Kidney (tissue), 14 donors: ENCODE data around the gene CCDC27. TPM values are rescaled to one million over a fixed set of nuclear protein-coding genes. Genes with fewer than 3 reads are reported as not detected.
A peak's percentile ranks its signal among the peaks of the same experiment; 100 is the strongest.

Source experiments
- DNase-seq, 5 donors: peaks; one replicate each; pipeline ENCODE4 v3.0.0-alpha.2; 2013 to 2020
- FAIRE-seq: peaks from 2 replicates; lab custom pipeline; 2012; peaks lifted over from hg19 to GRCh38; lab: Jason Lieb, UNC
- H3K27ac ChIP-seq, 2 donors: one replicate each; pipeline ENCODE4 v1.7.0; 2013; ENCODE audit warnings: low read depth in 2 of 2, low read length in 2 of 2, inconsistent platforms in 1 of 2
- H3K27me3 ChIP-seq: one replicate; pipeline ENCODE4 v1.7.1; 2013; ENCODE audit warnings: low read length, inconsistent platforms; ENCODE audit not compliant: control insufficient read depth, insufficient read depth
- H3K36me3 ChIP-seq, 3 donors: one replicate each; pipeline versions ENCODE4 v1.7.0 to v1.7.1; 2013; ENCODE audit warnings: low read length in 3 of 3, control low read depth in 1 of 3, inconsistent platforms in 1 of 3; ENCODE audit not compliant: insufficient read depth in 3 of 3, control insufficient read depth in 2 of 3
- H3K4me1 ChIP-seq, 3 donors: one replicate each; pipeline versions ENCODE4 v1.7.0 to v1.7.1; 2013; ENCODE audit warnings: low read length in 3 of 3, inconsistent platforms in 1 of 3, low read depth in 1 of 3; ENCODE audit not compliant: control insufficient read depth in 2 of 3, insufficient read depth in 2 of 3
- H3K4me3 ChIP-seq, 3 donors: one replicate each; pipeline versions ENCODE4 v1.7.0 to v1.8.1; 2013; ENCODE audit warnings: low read length in 3 of 3, control low read depth in 1 of 3, inconsistent platforms in 1 of 3
- H3K9ac ChIP-seq, 3 donors: one replicate each; pipeline versions ENCODE4 v1.7.0 to v1.7.1; 2013; ENCODE audit warnings: low read length in 3 of 3, control low read depth in 1 of 3, inconsistent platforms in 1 of 3
- H3K9me3 ChIP-seq, 3 donors: one replicate each; pipeline versions ENCODE4 v1.7.0 to v1.7.1; 2013; ENCODE audit warnings: low read length in 3 of 3, control low read depth in 1 of 3, inconsistent platforms in 1 of 3; ENCODE audit not compliant: control insufficient read depth in 2 of 3, insufficient read depth in 1 of 3
- intact Hi-C: fragments of 100-400 bp; cut with DNase I; formaldehyde crosslinking; loops from one replicate; pipeline ENCODE4 v1.11.1; 2022
- polyA plus RNA-seq: library from polyadenylated mRNA; stranded (reverse); fragments of 350-450 nt; fragmentation: Illumina TruSeq; extraction: RNeasy Lipid Tissue Mini Kit (QIAGEN cat#74804); gene quantifications from one replicate; pipeline ENCODE4 v1.2.3, GENCODE V29; 2014; ENCODE audit warnings: low read depth, low replicate concordance; ENCODE audit not compliant: insufficient read depth
- total RNA-seq: library from RNA; stranded (reverse); fragmentation: NEBNext Ultra II Directional; extraction: Animal tissue kit (Norgen Biotek cat#: 25700); gene quantifications from one replicate; pipeline ENCODE4 v1.2.1, GENCODE V29; 2021
- TF ChIP-seq, protein P1 (sequence below): IDR thresholded peaks from 3 replicates; pipeline ENCODE4 v1.5.1; 2012; ENCODE audit warnings: mild to moderate bottlenecking, moderate library complexity, borderline replicate concordance; ENCODE audit not compliant: insufficient read depth; ENCODE audit errors: extremely low read depth
- donor health status: control.
- donor health status: control.
- donor health status: control.
- donor health status: control.
- donor health status: control.
- donor health status: DM: yes; HTN: yes; CAD: no.
- donor health status: Normal renal cell carcinoma (clear cell type).

Gene CCDC27
- total and polyA plus RNA-seq, 2 donors from 2014 or later: not detected

DNA sequence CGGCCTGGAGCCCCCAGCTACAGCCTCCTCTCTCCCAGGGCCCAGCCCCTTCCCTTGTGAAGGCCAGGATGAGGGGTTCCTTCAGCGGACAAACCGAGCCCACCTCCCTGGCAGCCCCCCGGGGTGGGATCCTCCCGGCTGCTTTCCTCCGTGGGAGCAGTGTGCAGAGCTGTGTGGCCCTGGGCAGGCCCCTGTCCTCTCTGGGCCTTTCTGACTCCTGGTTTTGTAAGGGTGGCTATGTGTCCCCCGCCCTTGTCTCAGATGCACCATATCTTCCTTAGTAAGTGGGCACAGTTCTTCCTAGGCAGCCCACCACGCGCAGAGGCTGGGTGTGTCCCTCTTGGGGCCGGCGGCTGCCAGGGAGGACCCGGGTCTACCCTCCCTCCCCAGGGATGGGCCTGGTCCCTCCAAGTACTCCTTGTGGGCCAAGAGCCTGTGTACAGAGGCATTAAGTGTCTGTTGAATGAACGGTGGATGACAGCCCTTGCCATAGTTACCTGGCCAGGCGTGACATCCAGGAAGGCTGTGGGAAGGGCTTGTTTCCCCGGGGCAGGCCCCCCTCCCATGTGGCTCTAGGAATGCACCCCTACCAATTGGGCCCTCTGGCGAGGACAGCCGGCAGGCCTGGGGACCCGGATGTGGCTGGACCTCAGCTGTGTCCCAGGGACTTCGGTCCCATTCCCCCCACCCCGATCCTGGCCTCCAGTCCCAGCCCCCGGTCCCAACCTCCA is 24.1 kb downstream of the CCDC27 start:
- peaks cover 6 to 16% (median 15%) of the 10 kb centered on the region in 3 donors for H3K36me3 ChIP-seq
- peaks cover 0 to 29% (median 12%) of the 10 kb centered on the region in 3 donors for H3K4me1 ChIP-seq
- TF ChIP-seq, protein P1, sequence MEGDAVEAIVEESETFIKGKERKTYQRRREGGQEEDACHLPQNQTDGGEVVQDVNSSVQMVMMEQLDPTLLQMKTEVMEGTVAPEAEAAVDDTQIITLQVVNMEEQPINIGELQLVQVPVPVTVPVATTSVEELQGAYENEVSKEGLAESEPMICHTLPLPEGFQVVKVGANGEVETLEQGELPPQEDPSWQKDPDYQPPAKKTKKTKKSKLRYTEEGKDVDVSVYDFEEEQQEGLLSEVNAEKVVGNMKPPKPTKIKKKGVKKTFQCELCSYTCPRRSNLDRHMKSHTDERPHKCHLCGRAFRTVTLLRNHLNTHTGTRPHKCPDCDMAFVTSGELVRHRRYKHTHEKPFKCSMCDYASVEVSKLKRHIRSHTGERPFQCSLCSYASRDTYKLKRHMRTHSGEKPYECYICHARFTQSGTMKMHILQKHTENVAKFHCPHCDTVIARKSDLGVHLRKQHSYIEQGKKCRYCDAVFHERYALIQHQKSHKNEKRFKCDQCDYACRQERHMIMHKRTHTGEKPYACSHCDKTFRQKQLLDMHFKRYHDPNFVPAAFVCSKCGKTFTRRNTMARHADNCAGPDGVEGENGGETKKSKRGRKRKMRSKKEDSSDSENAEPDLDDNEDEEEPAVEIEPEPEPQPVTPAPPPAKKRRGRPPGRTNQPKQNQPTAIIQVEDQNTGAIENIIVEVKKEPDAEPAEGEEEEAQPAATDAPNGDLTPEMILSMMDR: no peak
- intact Hi-C loops: no loop called here
- H3K27ac ChIP-seq: no peak overlapping the region
- no peak for DNase-seq
- H3K4me3 ChIP-seq: no peak overlapping the region
- no peaks in the 10 kb centered on the region for H3K27me3 ChIP-seq
- H3K9ac ChIP-seq: peak overlapping the region in 1 of 3 donors; percentile 19
- FAIRE-seq: no peak
- no peaks in the 10 kb centered on the region for H3K9me3 ChIP-seq

DNA sequence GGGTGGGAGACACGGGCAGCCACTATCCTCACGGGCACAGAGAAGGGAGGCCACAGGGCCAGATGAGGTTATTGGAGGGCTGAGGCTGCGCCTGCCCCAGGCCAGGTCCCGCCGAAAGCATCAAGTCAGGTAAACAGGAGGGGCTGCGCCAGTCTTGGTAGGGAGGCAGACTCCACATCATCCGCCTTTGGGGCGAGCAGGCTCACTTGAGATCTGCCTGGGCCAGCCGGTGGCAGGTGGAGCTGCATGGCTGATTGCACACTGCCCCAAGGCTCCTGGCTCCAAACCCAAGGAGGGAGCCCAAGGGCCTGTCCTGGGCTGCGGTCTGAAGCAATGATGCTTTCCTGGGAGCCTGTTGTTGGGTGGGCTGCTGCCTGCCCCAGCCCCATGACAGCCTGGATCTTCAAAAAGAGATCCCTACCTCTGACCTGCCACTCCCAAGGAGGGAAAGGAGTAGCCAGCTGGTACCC is 24.9 kb downstream of the CCDC27 start:
- Histone ChIP-seq H3K27me3 (no peaks in the 10 kb centered on the region), H3K4me3 (no peak overlapping the region), H3K27ac (no peak overlapping the region), H3K4me1 (peaks cover 0 to 24% (median 12%) of the 10 kb centered on the region in 3 donors), H3K9me3 (no peaks in the 10 kb centered on the region), H3K9ac (peak overlapping the region in 1 of 3 donors; percentile 19), H3K36me3 (peaks cover 6 to 22% (median 20%) of the 10 kb centered on the region in 3 donors)
- FAIRE-seq (no peak), DNase-seq (no peak)
- TF ChIP-seq, protein P1: no peak
- intact Hi-C loops: no loop called here

DNA sequence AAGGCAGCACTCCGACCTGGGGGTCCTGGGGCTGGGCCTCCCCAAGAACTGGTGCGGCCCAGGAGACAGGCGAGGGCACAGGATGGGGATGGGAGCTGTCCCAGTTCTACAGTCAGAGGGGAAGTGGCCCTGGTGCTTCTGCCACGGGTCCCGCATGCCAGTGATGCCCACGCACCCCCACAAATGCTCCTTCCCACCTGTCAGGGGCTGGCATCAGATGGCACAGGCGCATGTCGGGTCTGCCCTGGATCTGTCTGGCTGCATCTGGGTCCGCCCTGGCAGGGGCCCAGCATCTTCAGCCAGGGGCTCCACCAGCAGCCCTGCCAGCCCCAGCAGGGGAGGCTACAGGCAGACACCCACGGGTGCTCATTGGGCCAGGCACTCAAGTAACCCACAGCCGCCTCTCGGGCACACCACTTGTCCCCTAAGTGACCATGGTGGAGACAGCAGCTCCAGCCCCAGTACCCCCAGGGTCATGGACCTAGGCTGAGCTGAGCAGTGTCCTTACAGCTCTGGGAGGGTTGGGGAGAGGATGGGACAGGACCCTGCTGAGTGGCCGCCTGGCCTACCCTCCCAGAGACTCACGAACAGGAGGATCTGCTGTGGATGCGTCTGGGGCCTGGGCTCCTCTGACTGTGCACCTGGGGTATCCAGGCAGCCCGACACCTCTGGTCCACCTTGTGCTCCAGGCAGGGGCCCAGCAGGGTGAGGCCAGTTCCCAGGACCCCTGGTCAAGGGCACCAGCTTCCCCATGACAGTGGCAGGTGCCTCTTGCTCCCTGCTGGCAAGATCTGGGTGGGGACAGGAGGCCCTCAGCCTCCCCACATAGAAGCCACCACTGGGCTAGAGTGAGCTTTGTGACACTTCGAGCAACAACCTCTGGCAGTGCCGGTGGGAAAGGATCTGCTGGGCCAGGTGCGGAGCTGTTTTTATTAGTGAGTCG is 25.7 kb downstream of the CCDC27 start:
- no peak overlapping the region for H3K9ac ChIP-seq
- intact Hi-C loops: no loop called here
- H3K36me3 ChIP-seq: peaks cover 8 to 27% (median 24%) of the 10 kb centered on the region in 3 donors
- TF ChIP-seq, protein P1: no peak
- H3K9me3 ChIP-seq: no peaks in the 10 kb centered on the region
- FAIRE-seq (no peak), DNase-seq (peak in 1 of 5 donors; percentile 66)
- no peak overlapping the region for H3K4me3 ChIP-seq
- H3K27me3 ChIP-seq: no peaks in the 10 kb centered on the region
- peaks cover 0 to 24% (median 12%) of the 10 kb centered on the region in 3 donors for H3K4me1 ChIP-seq
- H3K27ac ChIP-seq: no peak overlapping the region
